ENCODE results near the gene FOSL1.
A peak's percentile ranks its signal among the peaks of the same experiment; 100 is the strongest.

Gene FOSL1

GRCh38 chr11:65882120-65883057 lies 17.8 kb downstream of the FOSL1 start:
- no peak for DNase-seq (ENCODE audit: low read depth in 2 of 2)

GRCh38 chr11:65880844-65881421 lies 19.3 kb downstream of the FOSL1 start:
- DNase-seq (ENCODE audit: low read depth in 2 of 2) = no peak

GRCh38 chr11:65880027-65880426 lies 20.2 kb downstream of the FOSL1 start:
- no peak for DNase-seq (ENCODE audit: low read depth in 2 of 2)

DNA sequence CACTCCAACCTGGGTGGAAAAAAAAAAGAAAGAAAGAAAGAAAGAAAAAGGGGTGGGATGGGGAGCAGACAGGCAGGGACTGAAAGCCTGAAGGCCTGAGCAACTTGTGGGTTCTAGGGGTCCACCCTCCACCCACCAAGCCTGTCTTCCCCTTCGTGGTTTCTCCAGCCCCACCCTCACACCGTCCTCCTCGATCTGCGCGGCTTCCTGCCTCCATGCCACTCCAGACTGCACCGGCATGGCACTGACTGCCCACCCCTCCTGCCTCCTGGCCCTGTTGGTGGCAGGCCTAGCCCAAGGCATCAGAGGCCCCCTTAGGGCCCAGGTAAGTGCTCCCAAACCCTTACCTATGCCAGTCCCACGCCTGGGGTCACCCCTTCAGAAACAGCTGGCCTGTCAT lies 20.6 kb downstream of the FOSL1 start, which contains the start of gene CTSW:
Gene CTSW, plus strand, starts transcription at position 221 of the 400 bp plus-strand sequence. Its CDS starts 18 bp downstream, at position 239.
- DNase-seq (ENCODE audit: low read depth in 2 of 2) = no peak

- peak; percentile 94 to 95 for DNase-seq (ENCODE audit: low read depth in 2 of 2)
Observed at GRCh38 chr11:65873318-65874156, 26.7 kb downstream of the FOSL1 start.

GRCh38 chr11:65872586-65873317 lies 27.4 kb downstream of the FOSL1 start, which contains the start of gene EFEMP2:
TSS of gene EFEMP2 (minus strand) at chr11:65872800. CDS start at chr11:65872354, 446 bp downstream.
- DNase-seq (ENCODE audit: low read depth in 2 of 2) = no peak

GRCh38 chr11:65871811-65872548 lies 28.2 kb downstream of the FOSL1 start:
- DNase-seq (ENCODE audit: low read depth in 2 of 2) = no peak

- DNase-seq (ENCODE audit: low read depth in 2 of 2) = no peak
Observed at GRCh38 chr11:65870706-65871681, 29.2 kb downstream of the FOSL1 start.

- no peak for DNase-seq (ENCODE audit: low read depth in 2 of 2)
Observed at GRCh38 chr11:65870307-65870658, 29.9 kb downstream of the FOSL1 start.

GRCh38 chr11:65869643-65870306 lies 30.4 kb downstream of the FOSL1 start:
- no peak for DNase-seq (ENCODE audit: low read depth in 2 of 2)

- DNase-seq (ENCODE audit: low read depth in 2 of 2) = no peak
Observed at GRCh38 chr11:65868907-65869306, 31.3 kb downstream of the FOSL1 start.

DNA sequence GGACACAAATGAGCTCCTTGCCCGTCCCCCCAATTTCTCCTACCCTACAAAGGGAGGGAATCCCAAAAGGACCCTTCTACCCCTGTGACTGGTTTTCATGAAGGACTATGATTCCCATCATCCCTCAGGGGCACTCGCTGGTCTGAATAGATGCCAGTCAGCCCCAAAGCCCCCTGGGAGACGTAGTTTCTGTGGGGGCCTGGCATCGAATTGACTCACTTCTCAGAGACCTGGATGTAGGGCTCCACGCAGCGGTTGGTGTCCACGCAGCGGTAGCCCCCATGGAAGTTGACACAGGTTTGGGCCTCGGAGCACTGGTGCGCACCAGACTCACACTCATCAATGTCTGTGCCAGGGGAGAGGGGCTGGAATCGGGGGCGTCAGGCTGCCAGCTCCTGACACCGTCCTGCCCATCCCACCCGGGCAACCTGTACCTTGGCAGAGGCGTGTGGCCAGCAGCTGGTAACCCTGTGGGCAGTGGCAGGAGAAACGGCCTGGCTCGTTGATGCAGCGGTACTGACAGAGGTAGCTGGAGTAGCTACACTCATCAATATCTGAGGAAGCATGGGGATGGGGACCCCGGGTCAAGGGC lies 32.0 kb downstream of the FOSL1 start:
- no peak for DNase-seq (ENCODE audit: low read depth in 2 of 2)

DNA sequence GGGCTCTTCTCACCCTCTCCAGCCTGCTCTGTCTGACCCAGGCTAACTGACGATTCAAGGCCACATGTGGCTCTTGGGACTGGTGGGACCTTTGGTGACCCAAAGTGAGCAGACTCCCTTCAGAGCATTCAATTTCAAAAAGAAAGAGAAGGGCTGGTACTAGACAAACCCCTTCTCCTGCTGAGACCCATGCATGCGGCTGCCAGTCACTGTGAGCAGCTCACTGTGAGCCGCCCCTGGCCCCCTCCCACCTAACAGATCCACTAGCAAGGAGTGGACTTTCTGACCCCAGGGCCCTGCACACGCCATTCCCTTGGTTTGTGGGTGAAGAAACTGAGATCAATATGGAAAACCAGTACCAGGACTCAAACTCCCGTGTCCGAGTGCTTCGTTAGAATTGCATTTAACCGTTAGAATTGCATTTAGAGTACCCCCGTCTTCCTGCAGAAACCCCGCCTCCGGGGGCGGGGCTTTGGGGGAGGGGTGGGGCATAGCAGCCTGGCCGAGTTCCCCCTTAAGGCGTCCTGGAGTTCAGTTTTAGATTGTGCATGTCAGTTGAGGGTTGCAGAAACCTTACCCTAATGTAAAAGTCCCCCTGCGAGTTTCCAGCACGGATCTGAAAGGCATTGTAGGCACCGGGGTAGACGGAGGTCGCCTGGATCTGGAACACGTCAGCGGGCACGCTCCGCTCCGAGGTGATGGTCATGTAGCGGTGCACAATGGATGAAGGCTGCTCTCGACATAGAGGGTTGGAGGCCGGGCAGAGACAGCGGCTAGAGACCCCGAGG lies 32.7 kb downstream of the FOSL1 start:
- no peak for DNase-seq (ENCODE audit: low read depth in 2 of 2)

- no peak for DNase-seq (ENCODE audit: low read depth in 2 of 2)
Observed at GRCh38 chr11:65866509-65867283, 33.5 kb downstream of the FOSL1 start.

GRCh38 chr11:65865550-65866172 lies 34.5 kb downstream of the FOSL1 start:
- no peak for DNase-seq (ENCODE audit: low read depth in 2 of 2)

DNA sequence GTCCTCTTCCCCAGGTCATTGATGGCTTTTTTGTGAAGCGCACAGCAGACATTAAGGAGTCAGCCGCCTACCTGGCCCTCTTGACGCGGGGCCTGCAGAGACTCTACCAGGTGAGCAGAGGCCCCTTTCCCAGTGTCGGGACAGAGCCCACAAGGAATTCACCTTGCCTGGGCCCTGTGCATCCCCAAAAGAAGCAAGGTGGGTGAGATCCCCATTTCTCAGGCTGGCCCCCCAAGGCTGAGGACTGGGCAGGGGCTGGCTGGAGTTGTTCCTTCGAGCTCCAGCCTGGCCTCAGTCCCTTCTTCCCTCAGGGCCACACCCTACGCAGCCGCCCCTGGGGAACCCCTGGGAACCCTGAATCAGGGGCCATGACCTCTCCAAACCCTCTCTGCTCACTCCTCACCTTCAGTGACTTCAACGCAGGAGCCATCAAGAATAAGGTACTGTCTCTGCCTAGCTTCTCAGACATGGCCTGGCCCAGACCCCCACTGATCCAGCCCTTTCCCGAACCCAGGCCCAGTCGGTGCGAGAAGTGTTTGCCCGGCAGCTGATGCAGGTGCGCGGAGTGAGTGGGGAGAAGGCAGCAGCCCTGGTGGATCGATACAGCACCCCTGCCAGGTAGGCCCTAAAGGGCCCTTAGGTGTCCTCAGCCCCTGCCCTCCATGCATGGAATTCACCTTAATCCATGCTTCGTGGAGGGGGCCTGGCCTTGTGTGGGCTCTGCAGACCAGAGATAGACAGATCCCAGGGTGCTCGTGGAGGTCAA lies 35.3 kb downstream of the FOSL1 start:
- no peak for DNase-seq (ENCODE audit: low read depth in 2 of 2)
